HFF-Myc (cell line): ENCODE data around the gene CXCR6.

Experiments
- DNase-seq: peaks from one replicate; pipeline ENCODE4 v3.0.0-alpha.2; 2011; ENCODE audit warnings: low read depth; ENCODE audit errors: extremely low read depth
- H3K4me3 ChIP-seq: replicated peaks from 2 replicates; pipeline ENCODE4 v1.5.1; 2011; ENCODE audit warnings: low read depth, mild to moderate bottlenecking, control low read depth, low read length
- CTCF ChIP-seq: IDR thresholded peaks from 2 replicates; pipeline ENCODE4 v1.5.1; 2012; ENCODE audit warnings: mild to moderate bottlenecking, low read depth, low read length, control low read depth; ENCODE audit errors: missing control alignments

Gene CXCR6

GRCh38 chr3:45943207-45943846 lies at the start of gene CXCR6:
Gene CXCR6, plus strand, starts transcription at chr3:45943464. Its CDS starts 3,018 bp downstream, at chr3:45946482.
- H3K4me3 ChIP-seq = no peak within 1 kb of the TSS
- TF ChIP-seq CTCF = no peak
- no peak for DNase-seq

- no peak overlapping the region for H3K4me3 ChIP-seq
- DNase-seq = no peak
- no peak for TF ChIP-seq CTCF
Observed at GRCh38 chr3:45894015-45894414, 49.2 kb upstream of the CXCR6 start.

- TF ChIP-seq CTCF = no peak
Observed at GRCh38 chr3:45895686-45896468, 47.4 kb upstream of the CXCR6 start.

GRCh38 chr3:45896956-45897355 lies 46.3 kb upstream of the CXCR6 start:
- no peak for TF ChIP-seq CTCF
- DNase-seq = no peak
- no peak overlapping the region for H3K4me3 ChIP-seq

More at GRCh38 chr3:45895686-45896468, 47.4 kb upstream of the CXCR6 start:
- DNase-seq = no peak
- H3K4me3 ChIP-seq = no peak overlapping the region

- no peak for DNase-seq
- no peak overlapping the region for H3K4me3 ChIP-seq
- TF ChIP-seq CTCF = no peak
Observed at GRCh38 chr3:45904931-45905330, 38.3 kb upstream of the CXCR6 start.

- no peak for TF ChIP-seq CTCF
- DNase-seq = no peak
- H3K4me3 ChIP-seq = no peak overlapping the region
Observed at GRCh38 chr3:45905755-45906154, 37.5 kb upstream of the CXCR6 start.
